Type B pancreatic cell (in vitro differentiated cells): ENCODE data around the gene RPL31. TPM values are rescaled to one million over a fixed set of nuclear protein-coding genes. Genes with fewer than 3 reads are reported as not detected.

Experiments
- DNase-seq: peaks from one replicate; pipeline ENCODE4 v3.0.0; 2021; ENCODE audit warnings: mixed read lengths; ENCODE audit not compliant: unreplicated experiment; ENCODE audit errors: extremely low spot score
- H3K27ac Mint-ChIP-seq: 2 replicates; pipeline ENCODE4 v1.8.0; 2021; ENCODE audit warnings: mild to moderate bottlenecking, mixed read lengths
- H3K27me3 Mint-ChIP-seq: 2 replicates; pipeline ENCODE4 v1.8.0; 2021; ENCODE audit warnings: mixed read lengths
- H3K36me3 Mint-ChIP-seq: 2 replicates; pipeline ENCODE4 v1.8.0; 2021; ENCODE audit warnings: mixed read lengths
- H3K4me1 Mint-ChIP-seq: one replicate; pipeline ENCODE4 v1.8.0; 2021; ENCODE audit warnings: mixed read lengths; ENCODE audit not compliant: unreplicated experiment
- H3K4me3 Mint-ChIP-seq: 2 replicates; pipeline ENCODE4 v1.8.0; 2021; ENCODE audit warnings: mild to moderate bottlenecking, mixed read lengths
- H3K9me3 Mint-ChIP-seq: 2 replicates; pipeline ENCODE4 v1.8.0; 2021; ENCODE audit warnings: mixed read lengths
- CTCF ChIP-seq: fragments of 200-600 bp; sonication (generic); conservative IDR thresholded peaks from 2 replicates; pipeline ENCODE4 v1.5.0; 2021; ENCODE audit warnings: antibody characterized with exemption, mild to moderate bottlenecking
- total RNA-seq: library from RNA; stranded (reverse); gene quantifications from 2 replicates; pipeline ENCODE4 v1.2.1, GENCODE V29; 2021; ENCODE audit warnings: low replicate concordance

Gene RPL31
- total RNA-seq, 1 donor from 2014 or later, result 1,718 TPM

DNA sequence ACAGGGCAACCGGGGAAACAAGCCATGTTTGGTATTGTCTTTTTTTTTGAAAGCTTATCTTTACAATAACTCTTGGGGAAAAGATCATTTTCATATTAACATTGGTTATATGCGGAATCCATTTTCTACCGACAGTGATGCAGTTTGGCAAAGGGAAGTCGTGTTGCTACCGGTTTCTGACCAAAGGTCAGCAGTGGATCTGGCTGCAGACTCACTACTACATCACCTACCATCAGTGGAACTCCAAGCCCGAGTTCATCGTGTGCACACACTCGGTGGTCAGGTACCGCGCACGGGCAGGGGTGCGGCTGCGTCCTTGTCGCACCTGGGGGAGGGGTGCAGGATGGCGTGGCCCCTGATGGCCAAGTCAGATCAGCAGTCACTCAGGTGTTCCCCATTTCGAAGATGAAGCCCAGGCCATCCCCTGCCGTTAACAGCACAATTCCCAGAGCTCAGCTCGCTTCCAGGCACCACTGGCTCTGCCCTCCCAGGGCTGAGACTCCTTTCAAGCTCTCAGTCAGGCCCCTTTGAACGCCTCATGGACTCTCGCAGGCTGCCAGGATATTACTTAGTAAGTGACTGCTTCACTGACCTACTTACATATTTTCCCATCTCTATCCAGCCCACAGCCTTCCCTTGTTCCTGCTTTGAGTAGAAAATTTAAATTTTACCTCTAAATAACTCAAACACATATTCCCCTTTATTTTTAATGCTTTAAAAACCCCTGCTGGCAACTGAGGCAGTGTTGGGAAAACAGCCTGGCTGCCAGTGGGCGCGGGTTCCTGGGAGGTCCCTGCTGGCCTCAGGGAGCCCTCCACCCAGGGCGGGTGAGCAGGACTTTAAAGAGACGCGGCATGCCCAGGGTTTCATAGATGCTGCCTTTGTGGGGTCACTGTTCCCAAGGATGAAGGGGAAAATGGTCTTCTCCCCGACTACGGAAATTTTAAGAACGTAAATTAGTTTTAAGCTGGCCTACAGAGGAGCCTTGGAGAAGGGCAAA lies 33.6 kb upstream of the RPL31 start:
- H3K27me3 Mint-ChIP-seq, result no peaks in the 10 kb centered on the region
- H3K4me3 Mint-ChIP-seq, result no peak overlapping the region
- H3K9me3 Mint-ChIP-seq, result no peaks in the 10 kb centered on the region
- no peaks in the 10 kb centered on the region for H3K4me1 Mint-ChIP-seq
- no peak overlapping the region for H3K27ac Mint-ChIP-seq
- no peak for DNase-seq
- no peak for TF ChIP-seq CTCF
- peaks cover 4% of the 10 kb centered on the region for H3K36me3 Mint-ChIP-seq

DNA sequence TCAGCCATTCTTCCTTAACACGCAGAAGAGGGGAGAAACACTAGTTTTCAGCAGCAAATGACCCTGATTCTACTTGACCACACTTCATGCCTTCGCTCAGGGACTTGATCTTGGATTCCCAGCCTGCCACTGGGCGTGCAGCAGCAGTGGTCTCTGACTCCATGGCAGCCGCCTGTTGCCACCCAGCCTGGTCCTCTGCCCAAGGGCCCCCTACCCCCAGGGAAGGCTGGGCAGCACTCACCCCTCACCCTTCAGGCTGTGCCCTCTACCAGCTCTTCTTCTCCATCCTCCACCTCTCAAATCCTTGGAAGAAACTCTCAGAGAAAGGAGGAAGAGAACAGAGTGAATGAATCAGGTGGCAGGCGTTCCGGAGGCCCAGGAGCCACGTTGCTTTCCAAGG lies 32.1 kb upstream of the RPL31 start:
- no peak overlapping the region for H3K27ac Mint-ChIP-seq
- TF ChIP-seq CTCF, result no peak

DNA sequence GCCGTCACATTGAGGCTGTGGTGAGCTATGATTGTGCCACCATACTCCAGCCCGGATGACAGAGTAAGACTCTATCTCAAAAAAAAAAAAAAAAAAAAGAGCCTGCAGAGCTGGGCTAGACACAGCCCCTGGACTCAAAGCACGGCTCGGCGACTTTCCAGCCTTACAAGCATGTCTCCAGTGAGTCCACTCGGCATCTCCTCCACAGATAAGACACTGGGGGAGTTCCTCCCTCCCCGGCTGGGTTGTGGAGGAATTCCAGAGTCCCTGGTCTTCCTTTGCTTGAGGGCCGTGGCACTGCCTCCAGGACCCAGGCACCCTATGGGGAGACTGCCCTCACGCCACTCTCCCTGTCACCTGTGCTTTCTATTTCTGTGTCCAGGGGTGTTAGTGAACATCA lies 30.9 kb upstream of the RPL31 start:
- Mint-ChIP-seq H3K4me3 (no peak overlapping the region), H3K36me3 (peaks cover 4% of the 10 kb centered on the region), H3K27ac (no peak overlapping the region), H3K9me3 (no peaks in the 10 kb centered on the region), H3K27me3 (no peaks in the 10 kb centered on the region), H3K4me1 (no peaks in the 10 kb centered on the region)
- no peak for TF ChIP-seq CTCF
- DNase-seq, result no peak

More for the DNA sequence above, 32.1 kb upstream of the RPL31 start:
- Mint-ChIP-seq H3K27me3 (no peaks in the 10 kb centered on the region), H3K4me1 (no peaks in the 10 kb centered on the region), H3K36me3 (peaks cover 4% of the 10 kb centered on the region), H3K9me3 (no peaks in the 10 kb centered on the region), H3K4me3 (no peak overlapping the region)
- no peak for DNase-seq

DNA sequence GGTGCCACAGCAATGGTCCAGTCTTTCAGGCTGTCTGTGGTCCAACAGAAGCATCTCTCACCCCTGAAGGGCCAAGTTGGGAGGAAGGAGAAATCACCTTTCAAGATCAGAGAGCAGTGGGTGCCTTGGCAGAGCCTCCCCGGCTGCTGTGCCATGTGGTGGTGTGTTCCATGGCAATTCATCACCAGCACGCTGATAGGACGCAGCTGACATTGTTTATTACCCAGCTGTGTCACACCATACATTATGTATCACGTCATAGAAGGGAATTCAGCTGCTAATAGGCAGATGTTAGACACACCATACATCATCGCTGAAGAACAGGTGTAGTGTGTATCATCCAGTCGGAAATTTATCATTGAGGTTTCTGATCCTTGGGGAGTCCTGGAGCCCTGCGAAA lies 29.6 kb upstream of the RPL31 start:
- peaks cover 4% of the 10 kb centered on the region for H3K36me3 Mint-ChIP-seq
- no peak for TF ChIP-seq CTCF
- no peak for DNase-seq
- H3K9me3 Mint-ChIP-seq, result no peaks in the 10 kb centered on the region
- H3K27ac Mint-ChIP-seq, result no peak overlapping the region
- no peak overlapping the region for H3K4me3 Mint-ChIP-seq
- no peaks in the 10 kb centered on the region for H3K4me1 Mint-ChIP-seq
- no peaks in the 10 kb centered on the region for H3K27me3 Mint-ChIP-seq

DNA sequence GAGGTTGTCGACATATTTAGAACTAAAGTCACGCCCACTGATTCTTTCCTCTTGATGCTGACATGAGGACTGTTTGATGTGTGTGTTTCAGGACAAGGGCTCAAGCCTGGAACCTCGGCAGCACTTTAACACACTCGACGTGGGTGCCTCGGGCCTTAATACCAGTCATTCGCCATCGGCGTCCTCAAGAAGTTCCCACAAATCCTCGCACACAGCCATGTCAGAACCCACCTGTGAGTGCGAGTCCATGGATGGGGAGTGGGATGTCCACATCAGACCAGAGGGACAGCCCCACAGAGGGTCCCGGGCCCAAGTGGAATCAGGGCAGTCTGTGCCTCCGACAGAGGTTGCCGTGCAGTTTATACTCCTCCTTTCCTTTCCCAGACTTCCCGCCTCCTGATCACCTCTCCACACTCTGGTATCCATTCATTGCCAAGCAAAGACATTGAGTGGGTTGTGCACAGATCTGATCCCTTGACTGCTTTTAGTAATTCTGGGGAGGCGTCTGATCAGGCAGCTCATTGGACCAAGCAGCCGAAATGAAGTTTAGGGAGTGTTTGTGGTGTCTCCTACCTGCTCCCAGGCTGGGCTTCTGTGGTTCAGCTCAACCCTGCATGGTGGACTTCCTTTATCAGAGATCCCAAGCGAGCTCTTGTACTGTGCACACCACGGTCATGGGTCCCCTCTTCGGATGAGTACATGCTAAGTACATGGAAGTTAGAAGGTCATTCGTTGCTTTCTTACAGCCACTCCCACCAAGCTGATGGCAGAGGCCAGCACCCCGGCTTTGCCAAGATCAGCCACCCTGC lies 27.2 kb upstream of the RPL31 start:
- DNase-seq, result no peak
- H3K9me3 Mint-ChIP-seq, result no peaks in the 10 kb centered on the region

More for the DNA sequence above, 27.2 kb upstream of the RPL31 start:
- no peak for TF ChIP-seq CTCF
- Mint-ChIP-seq H3K36me3 (no peaks in the 10 kb centered on the region), H3K27ac (no peak overlapping the region), H3K4me1 (peaks cover 3% of the 10 kb centered on the region), H3K4me3 (no peak overlapping the region), H3K27me3 (no peaks in the 10 kb centered on the region)
